Measurements from ENCODE around the gene ARHGEF26.

- TF ChIP-seq POLR2A (IDR thresholded peaks at IDR 0.05; ENCODE audit: low read length) = no peak
- TF ChIP-seq GATA1 (IDR thresholded peaks at IDR 0.05; ENCODE audit: low read depth, low read length) = no peak
Observed at GRCh38 chr3:154085799-154086198, 35.4 kb upstream of the ARHGEF26 start.
